Amniotic epithelial cell (primary cell): ENCODE measurements around the gene XPR1.
A peak's percentile ranks its signal among the peaks of the same experiment; 100 is the strongest.

ENCODE experiments used
- DNase-seq: peaks from one replicate; pipeline ENCODE4 v3.0.0-alpha.2; 2010; ENCODE audit warnings: low read depth

Gene XPR1

DNA sequence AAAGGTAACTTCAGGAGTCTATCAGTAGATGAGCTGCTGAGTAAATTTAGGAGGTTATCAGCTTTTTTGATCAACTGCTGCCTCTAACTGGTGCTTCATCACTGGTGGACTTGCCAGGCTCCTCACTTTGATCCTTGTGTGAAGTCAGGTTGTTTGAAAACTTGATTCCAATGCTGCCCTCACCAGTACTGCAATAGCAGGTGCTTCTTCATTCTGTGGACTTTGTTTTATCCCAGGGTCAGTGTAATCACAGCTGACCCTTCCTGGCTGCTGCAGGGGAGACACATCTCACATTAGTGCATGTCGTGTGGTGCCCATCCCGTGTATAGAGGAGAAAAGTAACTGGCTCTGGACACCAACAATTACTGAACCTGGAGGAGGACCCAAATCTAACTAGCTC, 260.9 kb downstream of the XPR1 start:
- DNase-seq, result no peak

DNA sequence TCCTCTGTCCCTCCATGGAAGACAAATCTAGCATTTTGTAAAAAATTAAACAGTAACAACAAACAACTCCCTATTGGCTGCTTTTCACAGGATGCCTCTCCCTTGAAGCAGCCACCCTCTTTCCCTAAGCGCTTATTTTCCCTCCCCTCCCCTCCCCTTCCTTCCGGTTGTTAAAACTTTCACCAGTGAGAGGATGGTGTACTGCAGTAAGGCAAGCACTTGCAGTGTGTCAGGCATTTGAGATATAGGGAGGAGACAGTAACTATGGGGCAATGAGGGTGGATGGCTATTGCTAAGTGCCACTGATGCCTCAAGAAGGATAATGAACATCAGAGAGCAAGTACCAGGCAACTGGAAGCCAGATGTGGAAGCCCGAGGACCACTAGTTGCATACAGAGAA, 261.8 kb downstream of the XPR1 start:
- no peak for DNase-seq

DNA sequence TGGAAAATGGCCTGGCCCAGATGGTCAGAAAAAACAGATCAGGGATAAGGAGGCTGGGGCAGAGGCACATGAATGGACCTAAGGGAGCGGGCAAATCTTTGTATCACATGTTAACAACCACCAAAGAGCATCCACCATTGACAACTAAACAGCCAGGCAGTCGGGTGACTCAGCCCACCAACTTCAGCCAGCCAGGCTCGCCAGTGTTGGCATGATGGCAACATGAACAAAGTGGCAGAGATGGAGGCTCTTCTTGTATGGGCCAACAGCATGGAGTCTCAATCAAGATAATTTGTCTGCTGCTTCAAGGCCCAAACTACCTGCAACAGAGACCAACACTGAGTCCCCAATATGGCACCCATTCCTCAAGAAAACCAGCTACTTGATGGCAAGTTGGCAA, 264.3 kb downstream of the XPR1 start:
- no peak for DNase-seq

DNA sequence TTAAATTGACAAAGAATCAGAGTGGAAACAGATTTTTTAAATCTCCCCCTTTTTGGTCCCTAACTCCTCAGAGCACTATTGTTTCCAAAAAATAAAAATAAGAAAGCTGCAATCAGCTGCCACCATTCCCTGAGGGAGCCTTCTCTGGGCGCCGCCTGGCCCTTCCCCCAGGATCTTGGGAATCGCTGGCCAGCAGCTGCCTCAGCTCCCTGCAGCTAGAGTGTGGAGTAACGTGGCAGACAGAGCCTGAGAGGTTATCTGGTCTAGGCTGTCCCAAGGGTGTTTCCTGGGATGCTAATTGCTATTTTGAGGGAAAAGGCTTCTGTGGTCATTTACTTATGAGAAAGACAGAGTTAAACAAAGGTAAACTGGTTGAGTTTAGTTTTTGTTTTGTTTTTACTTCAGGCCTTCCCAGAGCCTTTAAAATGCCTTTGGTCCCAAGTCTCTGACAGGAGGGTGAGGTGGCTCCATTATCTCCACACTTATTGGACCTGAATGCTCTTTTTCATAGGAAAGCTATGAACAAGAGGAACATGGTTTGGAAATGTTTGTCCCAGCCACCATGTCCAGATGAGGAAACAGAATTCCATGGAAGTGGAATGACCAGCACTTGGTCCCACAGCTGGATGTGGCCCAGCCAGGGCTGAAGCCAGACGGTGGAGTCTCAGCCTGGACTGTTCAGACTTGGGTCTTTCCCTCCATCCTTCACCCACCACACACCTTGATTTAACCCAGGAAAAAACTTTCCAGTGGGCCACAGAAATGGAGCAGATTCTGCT, 266.8 kb downstream of the XPR1 start:
- no peak for DNase-seq

DNA sequence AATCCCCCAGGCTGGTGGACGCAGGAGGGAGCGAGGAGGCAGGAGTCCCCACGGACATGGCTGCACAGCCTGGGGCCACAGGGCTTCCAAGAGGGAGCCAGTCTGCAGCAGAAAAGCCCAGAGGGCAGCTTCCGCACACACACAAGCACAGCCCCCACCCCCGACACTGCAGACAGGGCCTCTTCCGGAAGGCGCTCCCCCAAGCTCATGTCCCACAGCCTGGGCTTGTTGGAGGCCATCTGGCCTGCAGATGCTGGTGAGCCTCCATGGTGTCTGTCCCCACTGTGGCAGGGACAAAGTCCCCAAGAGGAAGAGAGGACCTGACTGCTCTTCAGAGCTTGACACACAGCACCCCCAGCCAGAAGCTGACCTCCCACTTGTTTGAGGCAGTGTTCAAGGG, 267.4 kb downstream of the XPR1 start:
- no peak for DNase-seq

DNA sequence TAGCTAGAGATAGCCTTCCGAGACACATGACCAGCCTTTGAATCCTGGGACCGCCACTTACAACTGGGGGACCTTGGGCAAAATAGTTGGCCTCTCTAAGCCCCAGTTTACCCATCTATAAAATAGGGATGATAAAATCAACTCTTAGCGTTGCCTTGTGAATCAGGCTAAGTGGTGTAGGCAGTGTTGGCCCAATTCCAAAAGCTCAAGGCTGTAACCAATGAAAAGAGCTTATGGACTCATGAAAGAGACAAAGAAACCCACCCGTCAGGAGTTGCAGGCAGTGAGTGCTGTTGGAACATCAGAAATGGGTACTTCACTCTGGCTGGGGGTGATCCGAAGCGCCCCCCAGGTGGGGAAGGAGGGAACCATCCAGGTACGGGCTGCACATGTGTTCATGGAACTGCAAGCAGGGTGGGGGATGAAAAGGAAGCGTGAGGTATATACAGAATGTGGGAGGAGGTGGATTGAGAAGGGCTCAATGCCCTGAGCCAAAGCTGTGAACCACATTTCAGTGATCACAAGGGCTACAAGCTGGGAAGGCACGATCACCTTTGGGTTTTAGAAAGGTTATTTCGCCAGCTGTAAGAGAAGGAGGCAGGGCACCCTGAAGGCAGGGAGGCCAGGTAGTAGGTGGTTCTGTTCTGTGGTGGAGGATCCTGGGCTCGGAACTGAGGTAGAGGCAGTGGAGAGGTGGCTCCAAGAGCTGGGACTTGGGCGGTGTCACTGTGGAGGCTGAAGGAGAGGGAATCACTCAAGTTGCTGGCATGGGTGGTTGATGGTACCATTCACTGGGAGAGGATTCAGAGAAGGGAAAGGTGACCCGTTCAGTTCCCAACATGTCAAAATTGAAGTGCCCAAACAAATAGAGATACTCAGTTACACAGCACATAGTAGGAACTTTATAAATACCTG, 269.5 kb downstream of the XPR1 start:
- no peak for DNase-seq

DNA sequence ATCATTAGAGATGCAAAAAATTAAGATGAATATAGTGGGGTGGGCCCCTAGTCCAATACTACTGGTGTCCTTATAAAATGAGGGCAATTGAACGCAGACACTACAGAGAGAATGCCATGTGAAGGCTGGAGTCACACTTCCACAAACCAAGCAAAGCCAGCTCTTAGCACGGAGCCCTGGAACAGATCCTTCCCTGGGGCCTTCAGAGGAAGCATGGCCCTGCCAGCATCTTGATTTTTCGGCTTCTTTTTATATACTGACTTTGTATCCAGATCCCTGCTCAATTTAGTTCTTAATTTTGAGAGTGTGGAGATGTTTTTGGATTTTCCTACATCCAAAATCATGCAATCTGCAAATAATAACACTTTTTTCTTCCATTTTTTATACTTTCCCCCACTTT, 270.7 kb downstream of the XPR1 start:
- DNase-seq, result no peak

DNA sequence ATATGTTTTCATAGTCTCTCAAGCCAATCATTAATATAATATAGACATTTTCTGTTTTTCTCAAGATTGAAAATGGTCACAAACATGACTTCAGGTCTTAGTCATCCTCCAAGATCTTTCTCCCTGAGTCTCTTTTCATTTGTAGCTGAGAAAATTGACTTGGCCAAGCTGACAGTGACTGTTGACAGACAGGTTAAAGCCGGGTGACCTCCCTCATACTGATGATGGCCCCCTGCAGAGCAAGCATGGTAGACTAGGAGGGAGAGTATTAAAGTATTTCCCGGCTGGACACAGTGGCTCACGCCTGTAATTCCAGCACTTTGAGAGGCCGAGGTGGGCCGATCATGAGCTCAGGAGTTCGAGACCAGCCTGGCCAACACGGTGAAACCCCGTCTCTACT, 274.1 kb downstream of the XPR1 start:
- no peak for DNase-seq

DNA sequence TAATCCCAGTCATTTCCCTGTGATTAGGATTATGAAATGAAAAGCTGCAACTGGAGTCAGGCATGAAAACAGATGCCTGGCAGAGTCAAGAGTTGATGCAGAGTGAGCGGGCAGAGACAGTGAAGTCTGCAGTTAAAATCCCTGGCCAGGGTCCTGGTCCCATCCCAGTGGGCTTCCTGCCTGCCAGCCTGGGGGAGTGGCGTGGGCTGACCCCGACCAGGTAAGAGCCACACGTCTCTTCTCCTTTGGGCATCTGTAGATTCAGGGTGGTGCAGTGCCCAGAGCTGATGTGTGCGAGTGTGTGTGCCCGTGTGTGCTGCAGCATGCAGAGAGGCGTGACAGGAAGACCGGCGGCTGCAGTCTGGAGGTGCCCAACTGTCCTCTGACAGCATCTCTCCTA, 274.7 kb downstream of the XPR1 start:
- DNase-seq, result no peak

DNA sequence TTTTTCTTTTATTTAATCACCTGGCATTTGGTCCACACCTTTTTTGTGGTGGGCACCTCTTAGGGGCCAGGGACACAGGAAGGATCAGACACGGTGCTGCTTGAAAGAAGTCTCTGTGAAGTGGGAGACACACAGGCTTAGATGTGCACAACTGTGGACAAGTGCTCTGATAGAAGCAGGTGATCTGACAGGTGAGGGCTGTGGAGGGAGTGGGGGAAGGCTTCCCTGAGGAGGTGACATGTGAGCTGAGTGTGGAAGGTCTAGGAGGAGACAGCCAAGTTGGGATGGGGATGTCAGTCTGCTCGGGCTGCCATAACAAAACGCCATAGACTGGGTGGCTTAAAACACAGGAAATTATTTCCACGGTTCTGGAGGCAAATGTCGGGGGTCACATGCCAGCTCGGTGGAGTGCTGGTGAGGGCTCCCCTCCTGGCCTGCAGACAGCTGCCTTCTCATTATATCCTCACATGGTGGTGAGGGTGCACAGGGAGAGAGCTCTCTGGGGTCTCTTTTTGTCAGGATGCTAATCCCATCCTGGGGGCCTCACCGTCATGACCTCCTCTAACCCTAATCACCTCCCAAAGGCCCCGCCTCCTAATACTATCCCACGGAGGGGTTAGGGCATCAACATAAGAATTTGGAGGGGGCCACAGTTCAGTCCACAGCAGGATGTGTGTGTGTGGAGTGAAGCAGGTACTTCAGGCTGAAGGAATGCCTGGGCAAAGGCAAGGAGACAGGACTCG, 275.7 kb downstream of the XPR1 start:
- no peak for DNase-seq

DNA sequence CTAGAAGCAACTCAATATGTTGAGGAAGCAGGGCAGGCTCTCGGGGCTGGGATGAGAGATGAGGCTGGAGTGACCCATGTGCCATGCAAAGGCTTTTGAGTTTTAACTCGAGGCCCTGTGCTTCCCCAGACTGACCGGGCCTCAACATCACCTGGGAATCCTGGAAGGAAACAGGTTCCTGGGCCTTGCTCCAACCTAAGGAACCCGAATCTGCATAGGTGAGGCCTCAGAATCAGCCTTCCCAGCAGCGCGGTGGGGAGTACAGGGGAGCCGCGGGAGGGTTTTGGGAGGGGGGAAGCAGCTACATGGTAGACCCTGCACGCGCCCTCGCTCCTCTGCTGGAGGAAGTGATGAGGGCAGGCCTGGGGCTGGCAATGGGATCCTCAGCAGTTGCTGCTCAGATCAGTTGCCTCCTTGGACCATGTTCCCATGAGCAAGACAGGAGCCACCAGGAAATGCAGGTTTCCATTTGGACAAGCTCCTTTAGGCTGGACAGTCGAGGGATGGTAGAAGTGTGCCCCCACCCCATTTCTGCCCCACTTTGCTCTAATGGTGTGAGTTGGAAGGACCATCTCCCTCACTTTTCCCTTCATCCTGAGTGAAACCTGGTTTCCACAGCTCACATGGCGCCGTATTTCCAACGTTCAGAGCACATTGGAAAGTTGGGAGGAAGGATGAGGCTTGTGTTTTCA, 276.4 kb downstream of the XPR1 start:
- DNase-seq, result no peak

DNA sequence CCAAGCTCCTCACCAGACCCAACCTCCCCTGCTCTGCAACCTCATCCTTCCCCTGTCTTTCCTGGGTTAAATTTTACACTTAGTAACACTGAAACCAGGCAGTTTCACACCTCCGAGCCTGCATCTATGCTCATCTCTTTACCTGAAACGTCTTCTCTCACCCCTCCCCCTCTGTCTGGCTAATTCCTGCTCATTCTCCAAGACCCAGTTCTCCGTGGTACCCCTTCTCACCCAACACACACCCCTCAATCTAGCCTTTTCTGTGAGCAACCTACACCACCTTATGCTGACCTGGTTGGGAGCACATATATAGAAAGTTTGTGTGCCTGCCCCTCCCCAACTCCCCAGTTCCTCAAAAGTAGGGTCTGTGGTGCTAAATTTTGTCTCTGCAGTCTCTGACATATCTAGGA, 277.2 kb downstream of the XPR1 start:
- no peak for DNase-seq

DNA sequence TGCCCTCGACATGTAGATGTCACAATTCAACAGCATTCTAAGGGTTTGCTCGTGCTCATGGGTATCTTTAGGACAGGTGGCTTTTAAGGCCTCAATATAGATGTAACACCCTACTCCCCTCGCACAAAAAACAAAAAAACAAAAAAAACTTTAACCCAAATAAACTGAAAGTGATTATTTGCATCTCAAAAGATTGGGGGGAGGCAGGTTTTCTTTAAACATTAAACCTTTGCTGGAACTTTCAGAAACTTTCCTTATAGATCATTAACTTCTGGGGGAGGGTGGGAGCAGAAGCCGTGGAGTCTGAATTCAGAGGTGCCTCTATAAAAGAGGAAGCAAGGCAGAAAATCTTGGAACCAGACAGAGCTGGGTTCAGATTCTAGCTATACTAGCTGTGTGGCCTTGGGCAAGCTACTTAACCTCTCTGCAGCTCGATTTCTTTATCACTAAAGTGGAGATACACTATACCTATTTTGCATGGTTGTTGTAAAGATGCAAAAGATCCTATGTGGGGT, 277.7 kb downstream of the XPR1 start:
- DNase-seq, result no peak

DNA sequence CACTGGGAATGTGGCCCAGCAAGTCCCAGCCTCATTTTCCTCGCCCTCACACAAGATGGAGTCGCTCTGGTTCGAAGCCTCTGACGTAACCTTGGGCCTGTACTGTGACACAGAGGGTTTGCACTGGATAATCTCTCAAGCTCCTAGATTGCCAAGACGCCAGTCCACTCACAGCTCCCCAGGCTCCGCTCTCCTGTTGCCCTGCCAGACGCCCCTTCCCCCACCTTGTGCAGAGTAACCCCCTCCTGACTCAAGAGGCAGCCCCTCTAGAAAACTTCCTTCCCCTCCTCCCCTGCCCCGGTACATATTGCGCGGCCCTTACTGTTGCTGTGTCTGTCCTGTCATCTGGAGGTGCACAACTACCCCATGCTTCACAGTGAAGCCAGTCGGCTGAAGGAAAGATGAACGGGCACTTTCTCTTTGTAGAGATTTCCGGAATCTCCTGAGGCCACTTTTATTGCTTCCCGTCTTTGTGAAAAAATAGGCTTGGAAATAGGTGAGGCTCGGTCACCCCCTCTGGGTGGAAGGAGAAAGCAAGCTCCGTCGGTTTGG, 279.9 kb downstream of the XPR1 start:
- peak; percentile 27 for DNase-seq

DNA sequence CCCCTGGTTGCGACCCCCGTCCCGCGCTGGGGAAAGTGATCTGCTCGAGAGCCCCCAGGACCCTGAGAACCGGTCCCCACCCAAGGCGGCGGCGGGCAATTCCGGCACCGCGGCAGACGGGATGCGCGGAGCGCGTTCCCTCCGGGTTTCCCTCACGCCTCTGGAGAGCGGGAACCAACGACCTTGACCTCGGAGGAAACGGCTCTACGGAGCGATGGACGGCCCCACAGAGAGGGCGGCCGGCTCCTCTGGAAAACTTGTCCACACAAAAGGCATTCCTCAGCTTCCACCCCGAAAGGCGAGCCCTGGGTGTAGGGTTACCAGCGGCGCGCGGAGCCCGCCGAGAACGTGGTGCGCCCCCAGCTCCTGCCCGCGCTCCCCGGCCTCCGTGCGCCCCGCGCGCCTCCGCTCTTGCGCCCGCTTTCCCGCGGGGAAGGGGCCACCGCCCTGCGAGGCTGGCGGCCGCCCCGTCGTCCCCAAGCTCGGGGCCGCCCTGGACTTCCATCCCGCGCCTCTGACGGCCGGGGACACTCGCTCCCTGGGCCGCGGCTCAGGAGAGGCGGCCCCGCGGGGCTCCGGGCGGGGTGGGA, 280.5 kb downstream of the XPR1 start:
- DNase-seq, result peak; percentile 31

DNA sequence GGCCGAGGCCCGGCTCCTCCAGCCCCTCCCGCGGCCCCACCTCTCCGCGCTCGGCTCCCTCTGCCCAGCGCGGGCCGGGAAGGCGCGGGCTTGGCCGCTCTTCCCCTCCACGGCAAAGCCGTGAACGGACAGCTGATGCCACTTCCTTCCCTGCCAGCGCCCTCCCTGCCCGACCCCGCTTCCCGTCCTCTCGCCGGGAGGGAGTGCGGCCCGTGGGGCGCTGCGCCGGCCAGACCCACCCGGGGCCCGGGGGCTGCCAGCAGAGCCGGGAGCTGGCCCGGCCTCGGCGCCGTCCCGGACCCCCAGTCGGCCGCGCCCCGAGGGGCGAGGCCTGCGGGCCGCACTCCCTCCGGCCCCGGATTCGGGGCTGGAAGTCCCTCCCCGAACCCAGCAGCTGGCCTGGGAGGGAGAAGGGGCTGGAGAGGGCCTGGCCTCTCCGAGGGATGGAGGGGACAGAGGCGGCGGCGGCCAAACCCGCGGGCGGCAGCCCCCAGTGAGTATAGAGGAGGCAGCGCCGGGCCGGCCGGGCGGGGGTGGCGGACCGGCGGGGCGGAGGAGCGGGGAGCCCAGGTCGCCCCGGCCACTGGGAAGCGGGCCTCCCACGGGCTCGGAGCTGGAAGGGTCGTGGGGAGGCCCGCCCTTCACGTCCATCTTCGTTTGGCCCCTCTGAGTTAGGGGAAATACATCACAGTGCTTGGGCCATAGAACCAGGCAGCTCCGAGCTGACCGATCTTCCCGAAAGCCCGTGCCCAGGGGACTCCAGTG, 281.2 kb downstream of the XPR1 start, which contains the start of gene KIAA1614:
Gene KIAA1614, plus strand, starts transcription at position 97 of the 765 bp plus-strand sequence. Its CDS starts 347 bp downstream, at position 444.
- DNase-seq, result peak; percentile 31

DNA sequence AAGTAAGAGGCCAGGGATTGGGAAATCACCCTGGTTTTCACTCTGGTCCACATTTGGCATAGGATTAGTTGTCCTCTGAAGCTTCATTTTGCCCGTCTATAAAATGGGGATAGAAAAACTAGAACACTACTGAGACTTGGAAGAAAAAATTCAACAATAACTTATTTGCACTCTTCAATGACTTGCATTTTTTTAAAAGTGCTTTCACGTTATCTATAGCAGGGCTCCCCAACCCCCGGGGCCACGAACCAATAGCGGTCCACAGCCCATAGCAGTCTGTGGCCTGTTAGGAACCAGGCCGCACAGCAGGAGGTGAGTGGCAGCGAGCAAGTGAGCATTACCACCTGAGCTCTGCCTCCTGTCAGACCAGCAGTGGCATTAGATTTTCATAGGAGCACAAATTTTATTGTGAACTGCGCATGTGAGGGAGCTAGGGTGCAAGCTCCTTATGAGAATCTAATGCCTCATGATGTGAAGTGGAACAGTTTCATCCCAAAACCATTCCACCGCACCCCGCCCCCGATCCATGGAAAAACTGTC, 283.7 kb downstream of the XPR1 start:
- DNase-seq, result no peak

DNA sequence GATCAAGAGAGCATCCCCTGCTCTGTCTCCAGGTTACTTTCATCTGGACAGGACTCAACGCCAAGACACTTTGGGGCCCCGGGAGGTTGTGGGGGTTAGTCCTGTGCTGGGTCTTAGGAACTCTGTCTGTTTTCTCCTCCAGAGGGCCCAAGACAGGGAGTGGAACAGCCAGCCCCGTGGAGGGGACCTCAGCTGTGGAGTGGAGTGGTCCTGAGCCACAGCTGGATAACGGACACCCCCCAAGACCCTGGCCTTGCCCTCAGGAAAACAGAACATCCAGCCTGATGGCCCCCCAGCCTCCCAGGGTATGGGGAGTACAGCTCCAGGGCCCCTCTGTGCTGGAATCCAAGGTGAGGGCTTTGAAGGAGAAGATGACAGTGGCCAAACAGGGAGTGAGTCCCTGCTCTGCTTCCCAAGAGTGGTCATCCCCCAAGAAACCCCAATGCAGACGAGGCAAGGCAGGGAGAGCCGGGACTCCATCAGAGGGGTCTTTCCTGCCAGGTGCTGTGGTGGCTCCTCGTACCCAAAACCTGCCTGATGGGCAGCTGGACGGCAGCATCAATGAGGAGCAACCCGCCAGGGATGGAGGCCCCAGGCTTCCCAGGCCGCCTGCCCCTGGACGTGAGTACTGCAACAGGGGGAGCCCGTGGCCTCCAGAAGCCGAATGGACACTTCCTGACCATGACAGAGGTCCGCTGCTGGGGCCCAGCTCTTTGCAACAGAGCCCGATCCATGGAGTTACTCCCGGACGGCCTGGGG, 284.4 kb downstream of the XPR1 start:
- no peak for DNase-seq

DNA sequence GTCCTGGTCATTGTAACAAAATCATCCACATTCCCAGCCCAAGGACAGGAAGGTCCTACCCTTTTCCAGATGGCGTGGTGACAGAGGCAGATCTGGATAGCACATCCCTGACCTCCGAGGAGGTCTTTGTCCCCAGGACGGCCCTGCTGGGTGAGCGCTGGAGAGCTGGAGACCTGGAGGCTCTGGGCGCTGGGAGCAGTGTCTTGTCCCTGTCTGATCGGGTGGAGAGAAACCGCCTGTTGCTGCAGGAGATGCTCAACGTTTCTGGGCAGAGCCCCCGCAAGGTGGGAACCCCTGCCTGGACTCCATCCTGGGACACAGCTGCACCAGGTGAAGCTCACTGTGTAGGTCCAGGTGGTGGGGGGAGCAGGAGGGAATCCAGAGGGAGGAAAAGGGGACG, 284.9 kb downstream of the XPR1 start:
- DNase-seq, result no peak
